WTC11 (cell line): ENCODE data around the gene KLK11.

Experiments
- TF ChIP-seq, protein P1 (sequence below): fragments of 200-600 bp; IDR thresholded peaks from 2 replicates; pipeline ENCODE4 v1.8.0; 2022; ENCODE audit warnings: antibody characterized with exemption
- TF ChIP-seq, protein P2 (sequence below): sonication (generic); formaldehyde crosslinking; IDR thresholded peaks from 2 replicates; pipeline ENCODE4 v1.8.0; 2022; ENCODE audit warnings: mild to moderate bottlenecking, missing genetic modification reagents

GRCh38 chr19:50979758-50980157, 46.7 kb downstream of the KLK11 start:
- TF ChIP-seq, protein P1, sequence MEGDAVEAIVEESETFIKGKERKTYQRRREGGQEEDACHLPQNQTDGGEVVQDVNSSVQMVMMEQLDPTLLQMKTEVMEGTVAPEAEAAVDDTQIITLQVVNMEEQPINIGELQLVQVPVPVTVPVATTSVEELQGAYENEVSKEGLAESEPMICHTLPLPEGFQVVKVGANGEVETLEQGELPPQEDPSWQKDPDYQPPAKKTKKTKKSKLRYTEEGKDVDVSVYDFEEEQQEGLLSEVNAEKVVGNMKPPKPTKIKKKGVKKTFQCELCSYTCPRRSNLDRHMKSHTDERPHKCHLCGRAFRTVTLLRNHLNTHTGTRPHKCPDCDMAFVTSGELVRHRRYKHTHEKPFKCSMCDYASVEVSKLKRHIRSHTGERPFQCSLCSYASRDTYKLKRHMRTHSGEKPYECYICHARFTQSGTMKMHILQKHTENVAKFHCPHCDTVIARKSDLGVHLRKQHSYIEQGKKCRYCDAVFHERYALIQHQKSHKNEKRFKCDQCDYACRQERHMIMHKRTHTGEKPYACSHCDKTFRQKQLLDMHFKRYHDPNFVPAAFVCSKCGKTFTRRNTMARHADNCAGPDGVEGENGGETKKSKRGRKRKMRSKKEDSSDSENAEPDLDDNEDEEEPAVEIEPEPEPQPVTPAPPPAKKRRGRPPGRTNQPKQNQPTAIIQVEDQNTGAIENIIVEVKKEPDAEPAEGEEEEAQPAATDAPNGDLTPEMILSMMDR: no peak
- TF ChIP-seq, protein P2, sequence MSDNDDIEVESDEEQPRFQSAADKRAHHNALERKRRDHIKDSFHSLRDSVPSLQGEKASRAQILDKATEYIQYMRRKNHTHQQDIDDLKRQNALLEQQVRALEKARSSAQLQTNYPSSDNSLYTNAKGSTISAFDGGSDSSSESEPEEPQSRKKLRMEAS (CRISPR knock-in tag): no peak
